ENCODE results near the gene MAP7D1.
"Not testable (repeated sequence)": the region's sequence is repeated elsewhere in the genome, so short reads cannot be mapped to it uniquely, and the experiment has no call there.

MAP7D1 gene

GRCh38 chr1:36154765-36155407 lies 1.1 kb upstream of the MAP7D1 start:
- peak overlapping the region in 6 of 7 experiments; percentile 71 to 98 (median 88) for H3K4me3 ChIP-seq (ENCODE audit: control insufficient read depth in 1 of 7, extremely low read depth in 1 of 7, insufficient read depth in 4 of 7, low read depth in 2 of 7, low read length in 6 of 7)
- WGBS (ENCODE audit: insufficient coverage) = 67% methylated on average over 3 of the region's 6 CpGs
- peaks cover 0 to 12% (median 0%) of the 10 kb centered on the region in 4 experiments for H3K36me3 ChIP-seq (ENCODE audit: control insufficient read depth in 4 of 4, insufficient read depth in 4 of 4, low read length in 3 of 4)
- H3K4me1 ChIP-seq (ENCODE audit: control extremely low read depth in 1 of 4, control insufficient read depth in 4 of 4, insufficient read depth in 4 of 4, low read length in 3 of 4) = peaks cover 13 to 79% (median 72%) of the 10 kb centered on the region in 4 experiments
- H3K27me3 ChIP-seq (replicated peaks in 2 of 5; ENCODE audit: control insufficient read depth in 4 of 5, insufficient read depth in 5 of 5, low read length in 4 of 5) = no peaks in the 10 kb centered on the region
- H3K9me3 ChIP-seq (ENCODE audit: control extremely low read depth in 1 of 5, control insufficient read depth in 4 of 5, insufficient read depth in 2 of 5, low read depth in 1 of 5, low read length in 4 of 5) = no peaks in the 10 kb centered on the region
- ChIA-PET CTCF (interaction anchor here (1.1 to 9.5 kb wide), 5 partner anchors 7 to 128 kb away, joined by 3 to 134 read pairs (median 13); partner anchors contain the start of gene THRAP3), POLR2A (interaction anchor here (1.2 to 1.6 kb wide), 2 partner anchors 28 to 232 kb away, joined by 4 to 6 read pairs; no protein-coding TSS in a partner anchor)
- DNase-seq = no peak
- peak overlapping the region; percentile 90 to 95 for H3K27ac ChIP-seq (ENCODE audit: insufficient read depth in 1 of 2, low read depth in 1 of 2, low read length in 2 of 2, poor library complexity in 1 of 2, severe bottlenecking in 2 of 2)

GRCh38 chr1:36156329-36157114 lies 562 bp downstream of the MAP7D1 start:
- ChIA-PET CTCF (interaction anchor here (0.8 to 9.5 kb wide), 3 partner anchors 22 to 127 kb away, joined by 3 to 134 read pairs (median 3); no protein-coding TSS in a partner anchor), POLR2A (interaction anchor here (0.7 to 1.8 kb wide), 5 partner anchors 14 to 230 kb away, joined by 3 to 6 read pairs (median 4); no protein-coding TSS in a partner anchor)
- Histone ChIP-seq H3K27me3 (replicated peaks in 2 of 5; ENCODE audit: control insufficient read depth in 4 of 5, insufficient read depth in 5 of 5, low read length in 4 of 5) (no peaks in the 10 kb centered on the region), H3K4me3 (ENCODE audit: control insufficient read depth in 1 of 7, extremely low read depth in 1 of 7, insufficient read depth in 4 of 7, low read depth in 2 of 7, low read length in 6 of 7) (peak overlapping the region; percentile 71 to 98 (median 88)), H3K4me1 (ENCODE audit: control extremely low read depth in 1 of 4, control insufficient read depth in 4 of 4, insufficient read depth in 4 of 4, low read length in 3 of 4) (peaks cover 20 to 79% (median 72%) of the 10 kb centered on the region in 4 experiments), H3K9me3 (ENCODE audit: control extremely low read depth in 1 of 5, control insufficient read depth in 4 of 5, insufficient read depth in 2 of 5, low read depth in 1 of 5, low read length in 4 of 5) (no peaks in the 10 kb centered on the region), H3K36me3 (ENCODE audit: control insufficient read depth in 4 of 4, insufficient read depth in 4 of 4, low read length in 3 of 4) (peaks cover 0 to 17% (median 0%) of the 10 kb centered on the region in 4 experiments), H3K27ac (ENCODE audit: insufficient read depth in 1 of 2, low read depth in 1 of 2, low read length in 2 of 2, poor library complexity in 1 of 2, severe bottlenecking in 2 of 2) (peak overlapping the region; percentile 90 to 95)
- WGBS (ENCODE audit: insufficient coverage) = under 1% methylated on average over 58 of the region's 69 CpGs
- peak in 2 of 3 donors; percentile 60 to 72 for DNase-seq

- no peaks in the 10 kb centered on the region for H3K9me3 ChIP-seq (ENCODE audit: control extremely low read depth in 1 of 5, control insufficient read depth in 4 of 5, insufficient read depth in 2 of 5, low read depth in 1 of 5, low read length in 4 of 5)
- H3K4me1 ChIP-seq (ENCODE audit: control extremely low read depth in 1 of 4, control insufficient read depth in 4 of 4, insufficient read depth in 4 of 4, low read length in 3 of 4) = peaks cover 21 to 79% (median 72%) of the 10 kb centered on the region in 4 experiments
- ChIA-PET POLR2A (interaction anchor here (0.5 to 1.8 kb wide), 3 partner anchors 13 to 123 kb away, joined by 3 to 6 read pairs (median 3); no protein-coding TSS in a partner anchor), CTCF (interaction anchor here (0.8 to 9.5 kb wide), 3 partner anchors 23 to 126 kb away, joined by 3 to 134 read pairs (median 3); no protein-coding TSS in a partner anchor)
- DNase-seq = peak in 1 of 3 donors; percentile 25
- peaks cover 0 to 17% (median 0%) of the 10 kb centered on the region in 4 experiments for H3K36me3 ChIP-seq (ENCODE audit: control insufficient read depth in 4 of 4, insufficient read depth in 4 of 4, low read length in 3 of 4)
- 3% methylated on average over 5 of the region's 9 CpGs for WGBS (ENCODE audit: insufficient coverage)
- no peaks in the 10 kb centered on the region for H3K27me3 ChIP-seq (replicated peaks in 2 of 5; ENCODE audit: control insufficient read depth in 4 of 5, insufficient read depth in 5 of 5, low read length in 4 of 5)
- peak overlapping the region; percentile 90 to 95 for H3K27ac ChIP-seq (ENCODE audit: insufficient read depth in 1 of 2, low read depth in 1 of 2, low read length in 2 of 2, poor library complexity in 1 of 2, severe bottlenecking in 2 of 2)
- H3K4me3 ChIP-seq (ENCODE audit: control insufficient read depth in 1 of 7, extremely low read depth in 1 of 7, insufficient read depth in 4 of 7, low read depth in 2 of 7, low read length in 6 of 7) = peak overlapping the region; percentile 71 to 98 (median 88)
These were observed 1.3 kb downstream of the MAP7D1 start for GRCh38 chr1:36157115-36157903.

GRCh38 chr1:36157973-36158826 lies 2.2 kb downstream of the MAP7D1 start:
- H3K4me3 ChIP-seq (ENCODE audit: control insufficient read depth in 1 of 7, extremely low read depth in 1 of 7, insufficient read depth in 4 of 7, low read depth in 2 of 7, low read length in 6 of 7) = peak overlapping the region in 6 of 7 experiments; percentile 71 to 98 (median 88)
- no peak for DNase-seq
- H3K27ac ChIP-seq (ENCODE audit: insufficient read depth in 1 of 2, low read depth in 1 of 2, low read length in 2 of 2, poor library complexity in 1 of 2, severe bottlenecking in 2 of 2) = peak overlapping the region; percentile 90 to 95
- H3K4me1 ChIP-seq (ENCODE audit: control extremely low read depth in 1 of 4, control insufficient read depth in 4 of 4, insufficient read depth in 4 of 4, low read length in 3 of 4) = peaks cover 21 to 79% (median 70%) of the 10 kb centered on the region in 4 experiments
- H3K9me3 ChIP-seq (ENCODE audit: control extremely low read depth in 1 of 5, control insufficient read depth in 4 of 5, insufficient read depth in 2 of 5, low read depth in 1 of 5, low read length in 4 of 5) = no peaks in the 10 kb centered on the region
- POLR2A ChIA-PET = interaction anchor here (0.5 kb wide), 1 partner anchor 103 kb away, joined by 3 read pairs; no protein-coding TSS in a partner anchor
- CTCF ChIA-PET = interaction anchor here (1.4 to 6.3 kb wide), 2 partner anchors 7 to 25 kb away, joined by 4 to 98 read pairs; partner anchors contain the start of gene TRAPPC3
- H3K36me3 ChIP-seq (ENCODE audit: control insufficient read depth in 4 of 4, insufficient read depth in 4 of 4, low read length in 3 of 4) = peaks cover 0 to 25% (median under 1%) of the 10 kb centered on the region in 4 experiments
- no peaks in the 10 kb centered on the region for H3K27me3 ChIP-seq (replicated peaks in 2 of 5; ENCODE audit: control insufficient read depth in 4 of 5, insufficient read depth in 5 of 5, low read length in 4 of 5)
- 59% methylated on average over 7 of the region's 9 CpGs for WGBS (ENCODE audit: insufficient coverage)

- POLR2A ChIA-PET = interaction anchor here (0.8 to 4.3 kb wide), 2 partner anchors 9 to 13 kb away, joined by 3 to 36 read pairs; partner anchors contain the start of gene TRAPPC3
- peak overlapping the region in 1 of 7 experiments; percentile 98 for H3K4me3 ChIP-seq (ENCODE audit: control insufficient read depth in 1 of 7, extremely low read depth in 1 of 7, insufficient read depth in 4 of 7, low read depth in 2 of 7, low read length in 6 of 7)
These were observed 2.9 kb downstream of the MAP7D1 start for GRCh38 chr1:36158827-36159252.

More at GRCh38 chr1:36158827-36159252, 2.9 kb downstream of the MAP7D1 start:
- H3K9me3 ChIP-seq (ENCODE audit: control extremely low read depth in 1 of 5, control insufficient read depth in 4 of 5, insufficient read depth in 2 of 5, low read depth in 1 of 5, low read length in 4 of 5); DNase-seq; H3K27ac ChIP-seq (ENCODE audit: insufficient read depth in 1 of 2, low read depth in 1 of 2, low read length in 2 of 2, poor library complexity in 1 of 2, severe bottlenecking in 2 of 2); H3K27me3 ChIP-seq (replicated peaks in 2 of 5; ENCODE audit: control insufficient read depth in 4 of 5, insufficient read depth in 5 of 5, low read length in 4 of 5): not testable (repeated sequence)
- H3K4me1 ChIP-seq (ENCODE audit: control extremely low read depth in 1 of 4, control insufficient read depth in 4 of 4, insufficient read depth in 4 of 4, low read length in 3 of 4) = peaks cover 21 to 76% (median 65%) of the 10 kb centered on the region in 4 experiments
- WGBS (ENCODE audit: insufficient coverage) = no CpG with 5 or more reads among the region's 10 CpGs
- H3K36me3 ChIP-seq (ENCODE audit: control insufficient read depth in 4 of 4, insufficient read depth in 4 of 4, low read length in 3 of 4) = peaks cover 0 to 25% (median under 1%) of the 10 kb centered on the region in 4 experiments
- CTCF ChIA-PET = interaction anchor here (1.2 to 6.3 kb wide), 4 partner anchors 7 to 29 kb away, joined by 4 to 98 read pairs (median 7); partner anchors contain the start of gene TRAPPC3
